H1 (cell line): ENCODE data around the gene MAIP1.

Experiments
- CTCF ChIP-seq, 3 experiments: IDR thresholded peaks; 1 replicate in 2 of 3; 2 replicates in 1 of 3; pipeline versions ENCODE4 v1.5.1 to v1.6.1; 2011; ENCODE audit warnings: low read length in 3 of 3, mild to moderate bottlenecking in 3 of 3, inconsistent platforms in 2 of 3, low read depth in 1 of 3, moderate library complexity in 1 of 3; ENCODE audit not compliant: insufficient read depth in 1 of 3; ENCODE audit errors: control extremely low read depth in 1 of 3
- POLR2A ChIP-seq, 2 experiments: IDR thresholded peaks; 1 replicate in 1 of 2; 2 replicates in 1 of 2; pipeline ENCODE4 v1.6.1; 2011; ENCODE audit warnings: low read depth in 2 of 2, low read length in 2 of 2, mild to moderate bottlenecking in 2 of 2; ENCODE audit errors: control extremely low read depth in 1 of 2

- TF ChIP-seq CTCF (IDR thresholded peaks at IDR 0.05; ENCODE audit: control extremely low read depth in 1 of 3, insufficient read depth in 1 of 3, low read depth in 1 of 3, low read length in 3 of 3) (no peak), POLR2A (IDR thresholded peaks at IDR 0.05; ENCODE audit: control extremely low read depth in 1 of 2, low read depth in 2 of 2, low read length in 2 of 2) (no peak)
Observed at GRCh38 chr2:199962203-199962602, 6.8 kb downstream of the MAIP1 start.
